HG02571 (cell line): Measurements from ENCODE around the gene ACSL6.

Experiments
- ATAC-seq: cut with Tn5 transposase; IDR thresholded peaks from one replicate; pipeline ENCODE4 v1.9.1; 2021; ENCODE audit warnings: mild to moderate bottlenecking, moderate library complexity; ENCODE audit not compliant: unreplicated experiment

ACSL6 gene

DNA sequence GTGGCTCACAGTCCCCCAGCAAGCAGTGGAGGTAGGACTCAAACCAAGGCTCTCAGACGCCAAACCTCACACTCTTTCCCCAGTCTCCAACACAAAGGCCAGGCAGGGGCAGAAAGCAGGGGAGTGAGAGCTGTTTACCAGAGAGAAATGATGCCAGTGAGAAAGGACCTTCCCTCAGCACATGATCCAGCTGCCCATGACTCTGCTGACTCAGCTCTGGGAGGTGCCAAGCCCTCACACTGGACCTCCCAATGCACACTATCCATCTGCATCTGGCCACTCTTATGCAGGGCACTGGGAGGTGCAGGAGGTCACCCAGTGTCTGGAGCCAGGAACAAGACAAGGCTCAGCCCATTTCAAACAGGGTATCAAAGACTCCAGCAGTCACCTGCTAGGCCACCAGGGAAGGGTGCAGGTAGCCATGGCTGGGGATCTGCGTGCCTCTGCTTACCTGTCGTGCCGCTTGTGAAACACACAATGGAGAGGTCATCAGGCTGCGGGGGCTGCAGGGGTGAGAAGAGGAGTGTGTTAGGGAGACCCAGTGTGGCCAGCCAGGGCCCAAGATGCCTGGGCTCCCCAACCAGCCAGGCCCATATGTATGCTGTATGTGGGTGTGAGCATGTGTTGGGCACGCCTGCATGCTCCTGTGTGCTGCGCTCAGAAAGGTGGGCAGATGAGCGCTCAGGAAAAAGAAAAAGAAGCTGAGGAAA is 26.3 kb downstream of the ACSL6 start:
- no peak for ATAC-seq

GRCh38 chr5:131983244-131983771 is 28.1 kb downstream of the ACSL6 start:
- no peak for ATAC-seq

- ATAC-seq: no peak
These were observed 29.9 kb downstream of the ACSL6 start for GRCh38 chr5:131981516-131981915.

DNA sequence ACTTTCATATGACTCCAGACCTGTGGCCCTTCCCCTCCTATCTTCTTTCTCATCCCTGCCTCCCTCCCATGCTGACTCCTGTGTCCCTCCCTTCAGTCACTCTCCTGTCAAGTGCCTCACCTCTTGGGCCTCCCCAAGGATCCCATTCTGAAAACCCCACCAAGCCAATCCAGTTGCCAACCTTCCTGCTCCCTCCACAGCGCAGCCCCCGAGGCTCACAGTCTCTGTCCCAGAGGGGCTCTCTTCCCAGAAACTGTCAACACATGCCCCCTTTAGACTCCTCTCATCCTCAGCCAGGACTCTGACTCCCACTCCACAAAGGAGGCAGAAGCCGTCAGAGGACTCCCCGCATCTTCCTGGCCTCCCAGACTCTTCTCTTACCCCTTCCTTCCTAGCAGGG is 30.8 kb downstream of the ACSL6 start:
- no peak for ATAC-seq

- ATAC-seq: no peak
These were observed 31.6 kb downstream of the ACSL6 start for GRCh38 chr5:131979816-131980215.

DNA sequence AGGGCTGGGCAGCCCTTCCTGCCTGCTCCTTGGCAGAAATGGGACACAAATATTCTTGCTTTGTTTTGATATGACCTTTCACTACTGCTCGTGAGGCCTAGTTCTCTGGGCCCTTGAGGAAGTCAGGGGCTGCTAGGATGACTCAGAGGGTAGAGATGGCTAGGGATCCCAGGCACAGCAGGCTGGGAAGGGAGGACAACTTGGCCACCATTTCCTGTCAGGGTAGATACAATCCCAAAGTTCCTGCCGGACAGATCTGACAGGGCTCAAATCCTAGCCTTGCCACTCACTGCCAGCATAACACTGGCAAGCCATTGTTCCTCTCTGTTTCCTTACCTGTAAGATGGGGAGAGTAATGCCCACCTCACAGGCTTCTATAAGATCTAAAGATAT is 34.2 kb downstream of the ACSL6 start:
- no peak for ATAC-seq

DNA sequence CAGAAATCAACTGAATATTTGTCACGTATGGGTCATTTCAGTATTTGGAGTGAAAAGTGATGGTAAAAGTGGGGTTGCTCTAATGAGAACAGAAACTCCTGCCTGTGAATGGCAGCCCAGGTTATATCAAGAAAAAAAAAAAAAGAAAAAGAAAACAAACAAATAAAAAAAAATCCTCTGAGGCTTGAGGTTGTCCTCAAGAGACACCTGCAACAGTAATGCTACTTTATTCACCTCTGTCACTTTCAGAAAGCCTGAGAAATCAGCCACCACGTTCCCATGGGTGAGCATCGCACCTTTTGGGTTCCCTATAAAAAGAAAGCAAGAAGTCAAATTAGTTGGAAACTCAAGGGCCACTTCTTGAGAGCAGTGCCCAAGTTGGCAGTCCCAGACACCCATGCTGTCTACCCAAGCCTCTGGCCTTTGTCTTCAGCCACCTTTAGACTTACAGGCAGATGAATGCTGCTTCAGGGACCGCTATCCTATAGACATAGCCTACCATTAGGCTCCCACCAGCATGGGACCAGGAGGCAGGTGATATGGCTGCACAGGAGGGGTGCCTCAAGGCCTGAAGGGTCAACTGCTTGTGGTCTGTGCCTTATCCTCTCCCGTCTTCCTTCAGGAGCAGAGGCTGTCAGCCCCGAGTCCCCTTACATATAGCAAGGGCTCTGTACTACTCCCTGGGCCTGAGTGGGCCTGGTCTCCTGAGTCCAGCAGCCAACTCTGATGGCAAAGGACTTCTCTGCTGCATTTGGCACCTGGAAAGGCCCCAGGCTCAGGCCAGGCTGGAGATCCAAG is 34.8 kb downstream of the ACSL6 start:
- no peak for ATAC-seq

DNA sequence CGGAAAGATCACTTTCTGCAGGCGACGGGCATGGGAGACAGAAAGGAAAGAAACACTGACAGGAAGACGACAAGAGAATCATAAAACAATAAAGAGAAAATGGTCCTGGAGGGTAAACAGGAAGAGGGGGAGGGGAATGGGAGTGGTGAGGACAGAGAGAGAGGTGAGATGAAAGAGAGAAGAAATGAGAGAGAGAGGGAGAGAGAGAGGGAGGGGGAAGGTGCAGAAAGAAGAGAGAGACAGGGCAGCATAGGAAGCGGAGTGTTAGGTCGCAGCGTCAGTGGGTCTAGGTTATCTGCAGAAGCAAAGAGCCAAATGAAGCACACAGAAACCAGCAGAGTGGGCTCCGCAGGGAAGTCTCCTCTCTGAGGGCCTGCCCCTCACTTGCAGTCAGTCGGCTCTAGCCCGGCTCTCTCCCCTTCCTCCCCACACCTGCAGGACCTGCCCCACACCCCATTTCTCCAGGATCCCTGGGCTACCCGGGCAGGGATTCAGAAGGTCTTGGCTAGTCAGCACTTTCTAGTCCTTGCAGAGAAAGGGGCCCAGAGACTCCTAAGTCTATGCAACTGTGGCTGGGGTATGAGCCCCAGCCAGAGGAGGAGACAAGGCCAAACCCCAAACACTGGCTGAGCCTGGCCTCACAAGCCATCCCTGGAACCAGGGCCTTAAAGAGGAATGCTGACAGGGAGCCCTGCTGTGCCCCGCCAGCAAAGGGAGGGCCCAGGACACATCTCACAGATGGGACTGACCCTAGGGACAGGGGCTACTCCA is 36.3 kb downstream of the ACSL6 start:
- no peak for ATAC-seq

- no peak for ATAC-seq
These were observed 36.9 kb downstream of the ACSL6 start for GRCh38 chr5:131974622-131974955.

- ATAC-seq: no peak
These were observed 37.4 kb downstream of the ACSL6 start for GRCh38 chr5:131974016-131974415.

DNA sequence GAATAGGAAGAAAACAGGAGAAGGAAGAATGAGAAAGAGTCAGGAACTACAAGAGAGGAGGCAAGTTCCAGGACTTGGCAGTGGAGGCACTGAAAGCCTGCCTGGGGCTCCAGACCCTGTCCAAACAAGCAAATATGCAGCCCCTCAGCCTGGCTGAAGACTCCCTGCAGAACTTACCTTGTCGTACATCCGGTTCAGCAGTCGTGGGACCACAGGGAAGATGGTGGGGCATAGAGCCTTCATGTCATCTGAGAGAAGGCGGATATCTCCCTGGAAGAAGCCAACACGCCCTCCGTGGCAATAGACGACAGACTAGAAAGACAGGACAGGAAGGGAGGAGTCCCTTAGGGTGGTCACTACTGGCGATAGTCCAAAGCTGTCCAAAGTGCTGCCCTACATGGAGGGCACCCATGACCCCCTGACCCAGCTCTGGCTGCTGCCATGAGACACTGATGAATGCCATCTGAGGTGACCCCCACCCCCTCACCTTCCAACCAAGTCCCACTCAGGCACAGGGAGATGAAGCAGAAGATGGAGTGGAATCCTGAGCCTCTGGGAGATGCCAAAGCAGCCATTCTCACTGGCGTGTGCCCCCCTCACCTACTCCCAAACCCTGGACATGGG is 38.3 kb downstream of the ACSL6 start:
- no peak for ATAC-seq

GRCh38 chr5:131968396-131968954 is 43.0 kb downstream of the ACSL6 start:
- ATAC-seq: no peak

DNA sequence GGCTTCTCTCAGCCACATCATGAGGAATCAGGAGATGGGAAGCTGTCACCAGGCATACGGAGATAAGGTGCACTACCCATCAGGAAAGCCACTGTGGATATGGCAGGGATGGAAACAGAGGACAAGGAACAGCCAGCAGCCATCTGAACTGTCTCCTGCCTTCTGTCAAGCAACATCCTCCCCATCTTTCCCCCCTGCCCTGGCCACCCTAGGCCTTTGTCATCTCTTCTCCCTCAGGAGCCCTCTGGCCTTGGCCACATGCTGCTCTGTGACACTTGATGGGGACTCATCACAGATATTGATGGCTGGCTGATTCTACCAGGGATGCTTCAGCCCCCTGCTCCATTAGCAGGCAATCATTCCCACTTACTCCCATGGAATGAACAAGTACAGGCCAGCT is 44.9 kb downstream of the ACSL6 start:
- ATAC-seq: no peak

DNA sequence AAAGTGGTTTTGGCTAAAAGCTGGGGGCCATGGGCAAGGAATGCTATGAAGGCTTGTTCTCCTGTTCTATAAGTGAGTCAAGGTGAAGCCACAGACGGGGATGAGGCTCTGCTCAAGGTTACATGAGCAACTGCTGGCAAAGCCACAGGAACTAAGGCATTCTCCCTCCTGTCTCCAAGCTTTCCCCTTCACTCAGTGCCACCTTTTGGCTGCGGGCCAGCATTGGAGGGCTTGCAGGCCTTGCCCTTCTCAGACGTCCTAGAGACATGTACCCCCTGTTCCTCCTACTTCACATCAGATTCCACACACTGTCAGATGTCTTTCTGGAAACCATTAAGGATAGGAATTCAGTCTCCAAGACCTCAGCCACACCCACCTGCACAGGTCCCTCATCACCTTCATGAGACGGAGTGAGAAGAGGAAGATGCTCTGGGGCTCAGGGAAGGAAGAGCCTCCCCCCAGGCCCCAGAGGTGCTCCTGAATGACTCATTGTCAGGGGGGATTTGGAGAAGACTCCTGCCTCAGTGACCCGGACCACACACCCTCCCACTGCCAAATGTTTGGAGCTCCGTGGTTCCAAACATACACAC is 45.5 kb downstream of the ACSL6 start:
- ATAC-seq: no peak

GRCh38 chr5:131959906-131960305 is 51.6 kb downstream of the ACSL6 start:
- ATAC-seq: no peak

GRCh38 chr5:131959136-131959535 is 52.3 kb downstream of the ACSL6 start:
- ATAC-seq: no peak

DNA sequence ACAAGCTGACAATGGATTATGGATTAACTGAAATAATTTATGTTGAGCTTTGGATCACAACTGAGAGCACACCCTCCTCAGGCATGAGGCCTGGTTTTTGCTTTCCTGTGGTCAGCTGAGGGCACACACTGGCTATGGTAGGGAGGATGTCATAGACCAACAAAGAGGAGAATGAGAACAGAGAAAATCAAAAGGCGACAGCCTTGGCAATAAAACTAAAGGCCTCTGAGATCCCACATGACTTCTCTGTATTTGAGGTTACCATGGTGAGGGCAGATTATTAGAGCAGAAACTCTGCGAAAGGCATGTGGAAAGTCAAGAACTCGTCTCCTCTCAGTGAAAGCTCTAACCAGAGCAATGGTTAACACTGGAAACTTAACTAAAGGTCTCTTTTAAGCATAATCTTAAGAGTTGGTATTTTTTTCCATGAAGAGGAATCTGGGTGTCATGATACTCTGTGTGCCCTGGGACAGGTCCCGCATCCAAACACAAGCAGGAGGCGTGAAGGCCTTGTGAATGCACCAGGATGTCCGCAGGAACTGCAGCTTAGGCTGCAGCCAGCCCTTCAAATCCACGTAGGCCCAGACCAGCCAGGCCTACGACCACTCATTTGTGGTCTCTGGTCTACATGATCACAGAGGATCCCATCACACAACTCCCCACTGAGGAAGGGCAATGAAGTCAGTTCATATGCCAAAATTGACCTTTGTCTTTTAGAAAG is 53.6 kb downstream of the ACSL6 start:
- no peak for ATAC-seq

DNA sequence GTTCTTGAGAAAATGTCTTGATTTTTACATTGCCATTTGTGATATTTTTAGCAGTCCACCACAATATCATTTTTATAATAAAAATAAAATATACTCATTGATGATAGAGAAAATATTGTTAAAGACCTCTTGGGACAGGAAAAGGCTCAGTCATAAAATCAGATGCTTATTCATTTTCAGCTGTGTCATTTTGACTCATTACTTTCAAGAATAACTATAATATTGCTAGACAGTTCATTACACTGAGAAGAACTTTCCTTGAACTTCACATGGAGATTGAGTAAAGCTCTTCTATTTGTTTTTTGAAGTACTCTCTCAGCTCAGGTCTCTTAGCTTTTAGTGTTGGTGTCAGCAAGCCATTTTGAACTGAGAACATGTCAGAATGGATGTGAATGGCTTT is 57.5 kb downstream of the ACSL6 start:
- ATAC-seq: no peak

- no peak for ATAC-seq
These were observed 59.1 kb downstream of the ACSL6 start for GRCh38 chr5:131952301-131952857.

GRCh38 chr5:131950706-131951105 is 60.8 kb downstream of the ACSL6 start:
- no peak for ATAC-seq
